ENCODE data around the gene PSMG3.

Gene PSMG3

GRCh38 chr7:1579481-1580421, 9.9 kb upstream of the PSMG3 start:
- peak; percentile 47 for DNase-seq (ENCODE audit: low read depth)

- no peak for DNase-seq (ENCODE audit: low read depth)
These were observed 8.7 kb upstream of the PSMG3 start for GRCh38 chr7:1578513-1578912.

- DNase-seq (ENCODE audit: low read depth), result no peak
These were observed 6.9 kb upstream of the PSMG3 start for GRCh38 chr7:1576521-1577253.

GRCh38 chr7:1575809-1576208, 6.0 kb upstream of the PSMG3 start:
- no peak for DNase-seq (ENCODE audit: low read depth)

- no peak for DNase-seq (ENCODE audit: low read depth)
These were observed 2.4 kb upstream of the PSMG3 start for GRCh38 chr7:1572111-1572822.

- no peak for DNase-seq (ENCODE audit: low read depth)
These were observed 396 bp downstream of the PSMG3 start for GRCh38 chr7:1569440-1569832.

GRCh38 chr7:1569016-1569415, 816 bp downstream of the PSMG3 start:
- DNase-seq (ENCODE audit: low read depth), result no peak

- no peak for DNase-seq (ENCODE audit: low read depth)
These were observed 1.8 kb downstream of the PSMG3 start for GRCh38 chr7:1567896-1568510.

GRCh38 chr7:1567049-1567771, 2.6 kb downstream of the PSMG3 start:
- peak; percentile 45 for DNase-seq (ENCODE audit: low read depth)

GRCh38 chr7:1566687-1567048, 3.2 kb downstream of the PSMG3 start:
- DNase-seq (ENCODE audit: low read depth), result no peak

GRCh38 chr7:1564603-1565022, 5.2 kb downstream of the PSMG3 start:
- no peak for DNase-seq (ENCODE audit: low read depth)

- DNase-seq (ENCODE audit: low read depth), result no peak
These were observed 5.7 kb downstream of the PSMG3 start for GRCh38 chr7:1563981-1564602.

- DNase-seq (ENCODE audit: low read depth), result no peak
These were observed 7.2 kb downstream of the PSMG3 start for GRCh38 chr7:1562597-1563051.

- DNase-seq (ENCODE audit: low read depth), result no peak
These were observed 7.7 kb downstream of the PSMG3 start for GRCh38 chr7:1562116-1562515.

GRCh38 chr7:1561036-1561940, 8.5 kb downstream of the PSMG3 start:
- no peak for DNase-seq (ENCODE audit: low read depth)

GRCh38 chr7:1560620-1561031, 9.2 kb downstream of the PSMG3 start:
- DNase-seq (ENCODE audit: low read depth), result no peak

- DNase-seq (ENCODE audit: low read depth), result no peak
These were observed 9.9 kb downstream of the PSMG3 start for GRCh38 chr7:1559626-1560590.

- DNase-seq (ENCODE audit: low read depth), result no peak
These were observed 10.8 kb downstream of the PSMG3 start for GRCh38 chr7:1558841-1559625.

All from fibroblast of the conjunctiva (primary cell).